GM21529 (cell line): ENCODE data around the gene CCDC148.
"Not testable (repeated sequence)": the region's sequence is repeated elsewhere in the genome, so short reads cannot be mapped to it uniquely, and the experiment has no call there.

Experiments
- ATAC-seq: cut with Tn5 transposase; IDR thresholded peaks from one replicate; pipeline ENCODE4 v1.9.1; 2021; ENCODE audit not compliant: unreplicated experiment

CCDC148 gene

DNA sequence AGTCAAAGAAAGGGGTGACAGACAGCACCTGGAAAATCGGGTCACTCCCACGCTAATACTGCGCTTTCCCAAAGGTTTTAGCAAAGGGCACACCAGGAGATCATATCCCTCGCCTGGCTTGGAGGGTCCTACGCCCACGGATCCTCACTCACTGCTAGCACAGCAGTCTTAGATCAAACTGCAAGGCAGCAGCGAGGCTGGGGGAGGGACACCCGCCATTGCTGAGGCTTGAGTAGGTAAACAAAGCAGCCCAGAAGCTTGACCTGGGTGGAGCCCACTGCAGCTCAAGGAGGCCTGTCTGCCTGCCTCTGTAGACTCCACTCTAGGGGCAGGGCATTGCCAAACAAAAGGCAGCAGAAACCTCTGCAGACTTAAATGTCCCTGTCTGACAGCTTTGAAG, 233.5 kb downstream of the CCDC148 start:
- not testable (repeated sequence) for ATAC-seq

DNA sequence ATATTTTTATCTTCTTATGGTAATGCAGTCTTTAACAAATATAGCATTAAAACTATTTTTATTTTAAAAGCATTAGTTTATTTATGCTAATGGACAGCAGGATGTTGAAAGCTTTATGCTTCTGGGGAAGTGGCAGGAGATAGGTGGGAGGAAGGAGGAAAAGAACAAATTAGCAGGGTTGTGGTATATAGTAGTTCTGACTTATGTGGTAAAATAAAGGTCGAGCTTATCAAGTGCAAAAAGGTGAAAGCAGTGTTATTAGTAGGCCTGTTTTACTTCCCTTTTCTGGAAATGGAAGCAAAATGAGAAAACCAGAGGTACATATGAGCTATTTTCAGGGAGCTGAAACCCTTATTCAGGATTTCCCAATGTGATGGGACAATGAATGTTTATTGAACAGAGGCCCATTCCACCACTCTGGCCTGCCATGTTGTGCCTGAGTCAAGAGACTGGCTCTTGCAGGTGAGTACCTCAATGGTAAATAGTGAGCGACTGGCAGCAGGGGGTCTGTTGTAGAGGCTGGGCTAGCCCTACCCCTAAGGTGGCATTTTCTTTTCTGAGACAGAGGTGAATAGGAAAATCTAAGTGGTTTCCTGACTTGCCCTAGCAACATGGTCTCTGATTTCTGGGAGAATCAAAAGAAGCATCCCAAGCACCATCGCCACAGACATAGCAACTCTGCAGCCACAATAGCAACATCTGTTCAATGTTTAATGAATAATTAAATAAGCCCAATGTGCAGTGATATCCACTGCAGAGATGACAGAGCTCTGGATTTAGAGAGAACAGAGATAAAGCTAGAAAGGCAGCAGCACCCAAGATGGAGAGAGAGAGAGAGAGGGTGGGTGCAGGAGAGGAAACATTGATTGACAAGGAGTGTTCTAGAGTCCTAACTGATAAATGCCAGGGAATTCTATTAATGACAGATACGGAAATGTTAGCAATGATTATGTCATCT, 235.2 kb downstream of the CCDC148 start:
- ATAC-seq = peak; percentile 56

DNA sequence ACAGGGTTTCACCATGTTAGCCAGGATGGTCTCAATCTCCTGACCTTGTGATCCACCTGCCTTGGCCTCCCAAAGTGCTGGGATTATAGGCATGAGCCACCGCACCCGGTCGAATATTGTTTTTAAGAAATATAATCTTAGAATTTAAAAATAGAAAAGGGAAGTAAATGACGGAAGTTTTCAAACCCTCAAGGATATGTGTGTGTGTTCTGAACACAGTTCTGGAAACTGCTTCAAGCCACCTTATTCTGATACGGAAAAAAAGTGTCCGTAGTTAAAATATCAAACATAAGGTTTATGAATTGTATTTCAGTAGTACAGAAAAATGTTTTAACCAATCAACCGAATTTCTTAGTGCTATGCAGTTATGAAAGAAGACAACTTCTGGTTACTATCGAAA, 239.0 kb downstream of the CCDC148 start:
- ATAC-seq = no peak

DNA sequence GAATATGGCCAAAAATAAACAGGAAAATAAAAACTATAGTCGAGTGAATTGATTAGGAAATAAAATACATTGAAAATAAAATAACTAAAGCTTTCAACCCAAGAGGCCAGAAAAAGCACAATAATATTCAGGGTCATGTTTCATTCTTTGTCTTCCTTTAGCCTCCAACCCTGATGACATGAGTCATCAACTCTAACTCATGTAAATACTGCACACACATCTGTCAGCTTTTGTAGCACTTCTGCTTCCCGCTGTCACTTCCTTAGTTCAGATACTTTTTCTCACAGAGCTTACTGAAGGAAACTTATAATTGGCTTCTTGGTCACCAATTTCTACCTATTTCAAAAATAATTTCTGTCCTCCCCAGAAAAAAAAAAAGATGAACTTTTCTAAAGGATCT, 242.1 kb downstream of the CCDC148 start:
- ATAC-seq = peak; percentile 97

DNA sequence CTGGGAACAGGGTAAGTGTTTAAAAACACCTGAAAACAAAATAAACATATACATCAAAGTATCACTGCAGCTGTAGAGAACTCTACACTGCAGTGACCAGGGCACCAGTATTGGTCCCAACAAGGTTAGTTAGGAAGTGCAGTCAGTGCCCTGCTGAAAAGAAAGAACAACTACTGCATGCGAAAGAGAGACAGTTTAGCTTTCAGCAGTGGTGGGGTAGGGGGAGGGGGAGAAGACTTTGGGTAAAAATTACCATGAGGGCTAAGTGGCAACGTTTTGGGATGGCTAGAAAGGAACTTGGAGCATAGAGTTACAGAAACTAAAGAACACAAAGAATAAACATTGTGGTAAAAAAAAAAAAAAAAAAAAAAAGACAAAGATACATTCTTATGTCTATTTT, 242.8 kb downstream of the CCDC148 start:
- no peak for ATAC-seq

DNA sequence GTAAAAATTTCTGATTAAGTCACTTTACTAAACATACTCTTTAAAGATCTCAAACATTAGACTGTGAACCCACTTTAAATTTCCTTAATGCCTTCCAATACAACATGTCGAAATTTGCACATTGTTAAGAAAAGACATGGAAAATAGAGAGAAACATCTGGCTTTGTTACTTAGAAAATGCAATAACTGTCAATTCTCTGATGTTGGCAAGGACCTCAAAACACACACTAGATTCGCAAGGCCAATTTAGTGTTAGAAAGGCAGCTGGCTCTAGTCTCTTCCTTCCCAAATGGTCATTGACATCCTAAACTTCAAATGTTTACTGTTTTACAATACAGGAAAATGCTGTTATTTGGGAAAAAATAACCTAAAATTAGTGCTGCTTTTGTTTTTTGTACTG, 244.3 kb downstream of the CCDC148 start:
- no peak for ATAC-seq

DNA sequence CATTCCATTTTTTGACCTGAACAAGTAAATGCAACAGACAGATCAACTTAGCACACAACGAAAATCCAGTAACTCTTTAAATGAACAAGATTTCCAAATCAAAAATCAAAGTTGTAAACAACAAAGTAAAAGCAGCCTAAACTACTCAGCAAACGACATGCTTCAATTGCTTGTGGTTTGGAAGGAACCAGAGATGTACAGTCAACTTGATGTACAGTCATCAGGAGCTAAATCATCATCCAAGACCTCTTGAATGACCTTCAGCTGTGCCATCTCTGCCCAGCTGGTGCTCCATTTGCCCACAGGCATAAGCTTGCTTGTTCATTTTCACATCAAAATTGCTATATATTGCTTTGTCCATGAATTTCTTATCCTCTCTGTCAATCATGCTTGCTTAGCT, 245.1 kb downstream of the CCDC148 start:
- ATAC-seq = no peak

DNA sequence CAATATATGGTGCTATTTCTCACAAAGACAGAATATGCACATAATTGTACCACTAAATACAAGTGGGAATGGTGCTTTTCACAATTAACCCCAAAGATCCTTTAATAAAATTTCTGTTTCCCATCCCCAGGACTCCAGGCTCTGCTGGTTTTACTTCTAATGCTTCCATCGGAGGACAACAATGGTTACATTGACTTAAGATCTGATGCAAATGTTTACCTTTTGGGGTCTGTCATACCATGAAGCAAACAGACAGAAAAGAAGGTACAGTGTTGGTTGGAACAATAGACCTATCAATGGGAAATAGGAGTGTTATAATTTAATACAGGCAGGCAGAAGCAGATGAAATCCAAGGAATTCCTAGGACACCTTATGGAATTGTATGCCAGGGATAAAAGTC, 249.2 kb downstream of the CCDC148 start:
- no peak for ATAC-seq

DNA sequence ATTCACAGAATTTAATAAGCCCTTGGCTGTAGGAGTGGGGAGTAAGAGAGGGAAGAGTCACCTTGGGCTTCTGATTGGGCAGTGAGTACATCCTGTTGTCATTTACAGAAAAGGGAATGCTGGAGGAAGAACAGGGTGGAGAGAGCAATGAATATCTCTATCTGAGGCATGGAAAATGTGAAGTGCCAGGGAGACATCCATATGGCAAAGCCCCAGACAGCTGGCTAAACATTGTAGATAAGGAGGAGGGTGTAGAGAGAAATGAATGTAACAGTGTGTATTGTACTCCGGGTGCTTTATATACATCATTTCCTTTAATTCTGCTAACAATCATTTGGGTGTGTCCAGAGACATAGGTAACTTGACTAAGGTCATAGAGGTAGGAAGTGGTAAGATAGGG, 251.3 kb downstream of the CCDC148 start:
- ATAC-seq = no peak

DNA sequence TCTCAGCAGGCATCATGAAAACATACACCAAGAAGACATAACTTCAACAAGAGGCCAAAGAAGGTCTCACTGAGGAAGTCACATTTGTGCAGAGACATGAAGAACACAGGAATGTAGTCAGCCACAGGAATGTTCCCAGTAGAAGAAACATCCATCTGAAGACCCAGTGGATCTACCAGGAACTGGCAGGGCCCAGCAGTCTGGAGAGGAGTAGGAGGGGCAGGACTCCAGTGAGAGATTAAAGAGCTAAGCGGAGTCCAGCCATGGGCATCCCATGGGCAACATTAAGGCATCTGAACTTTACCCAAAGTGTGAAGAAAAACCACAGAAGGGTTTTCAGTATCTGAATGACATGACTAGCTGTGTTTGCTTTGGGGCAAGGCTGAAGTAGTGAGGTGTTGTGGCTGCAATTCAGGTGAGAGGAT, 251.8 kb downstream of the CCDC148 start:
- no peak for ATAC-seq

DNA sequence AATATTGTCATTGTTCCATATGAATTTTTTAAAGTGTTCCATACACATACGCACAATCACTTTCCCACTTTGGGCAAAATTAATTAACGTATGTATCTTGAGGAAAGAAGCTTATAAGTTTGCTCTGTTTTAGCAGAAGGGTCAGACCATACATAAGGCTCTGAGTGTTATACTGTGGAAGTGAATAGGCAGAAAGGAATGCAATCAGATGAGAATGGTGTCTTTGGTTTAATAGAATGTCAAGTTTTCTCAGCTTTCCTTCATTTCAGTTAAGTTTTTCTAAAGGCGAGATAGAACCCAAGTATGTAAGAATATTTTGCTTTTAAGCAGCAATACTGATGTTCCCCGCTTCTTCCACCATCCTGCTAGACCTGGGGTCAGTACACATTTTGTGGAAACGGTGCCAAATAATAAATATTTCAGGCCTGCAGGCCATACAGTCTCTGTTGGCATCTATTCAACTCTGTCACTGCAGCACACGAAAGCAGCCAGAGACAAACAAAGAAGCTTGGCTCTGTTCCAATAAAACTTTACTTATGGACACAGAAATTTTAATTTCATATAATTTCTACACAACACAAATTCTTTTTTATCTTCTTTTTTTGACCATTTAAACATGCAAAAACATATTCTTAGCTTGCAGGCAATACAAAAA, 254.3 kb downstream of the CCDC148 start:
- ATAC-seq = no peak

DNA sequence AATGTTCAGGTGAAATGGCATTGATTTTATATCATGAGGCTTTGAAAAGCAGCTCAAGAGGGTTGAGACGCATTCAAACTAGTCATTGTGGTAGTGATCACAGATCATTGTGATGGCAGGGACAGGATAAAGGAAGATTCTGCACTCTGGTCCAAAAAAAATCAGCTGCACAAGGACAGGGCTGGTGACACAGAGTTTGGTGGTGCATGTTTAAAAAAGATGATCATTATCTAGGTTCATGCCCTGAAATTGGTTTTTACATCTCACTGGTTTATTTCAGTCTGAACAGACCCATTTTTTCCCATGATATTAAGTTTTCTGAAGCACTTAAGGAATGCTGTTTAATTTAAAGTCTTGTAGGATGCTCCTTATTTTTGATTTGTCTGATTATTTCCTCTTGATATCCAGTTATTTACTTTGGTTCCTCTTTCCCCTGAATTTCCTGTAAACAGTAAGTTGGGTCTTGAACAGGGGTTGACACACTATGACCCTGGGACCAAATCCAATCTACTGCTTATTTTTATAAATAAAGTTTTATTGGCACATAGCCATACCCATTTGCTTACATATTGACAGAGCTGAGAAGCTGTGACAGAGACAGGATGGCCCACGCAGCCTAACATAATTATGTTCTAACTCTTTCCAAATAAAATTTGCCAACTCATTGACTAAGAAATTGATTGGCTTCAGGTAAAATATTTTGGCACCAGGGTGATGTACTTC, 256.5 kb downstream of the CCDC148 start:
- ATAC-seq = no peak

DNA sequence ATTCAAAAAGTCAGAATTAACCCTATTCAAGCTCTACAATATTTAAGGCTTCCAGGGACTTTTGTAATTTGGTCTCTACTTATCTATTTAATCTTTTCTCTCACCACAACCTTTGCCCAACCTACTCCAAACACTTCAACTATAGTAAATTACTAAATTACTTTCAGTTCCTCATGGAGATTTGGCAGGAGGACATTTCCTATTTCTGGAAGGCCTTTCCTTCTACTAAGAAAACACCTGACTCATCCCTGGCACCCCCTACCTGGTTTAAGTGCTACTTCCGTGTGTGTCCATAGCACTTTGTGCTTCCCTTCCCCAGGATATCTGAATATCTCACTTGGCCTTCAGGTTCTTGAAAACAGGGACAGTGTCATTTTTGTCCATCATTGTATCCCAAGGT, 258.6 kb downstream of the CCDC148 start:
- ATAC-seq = no peak

DNA sequence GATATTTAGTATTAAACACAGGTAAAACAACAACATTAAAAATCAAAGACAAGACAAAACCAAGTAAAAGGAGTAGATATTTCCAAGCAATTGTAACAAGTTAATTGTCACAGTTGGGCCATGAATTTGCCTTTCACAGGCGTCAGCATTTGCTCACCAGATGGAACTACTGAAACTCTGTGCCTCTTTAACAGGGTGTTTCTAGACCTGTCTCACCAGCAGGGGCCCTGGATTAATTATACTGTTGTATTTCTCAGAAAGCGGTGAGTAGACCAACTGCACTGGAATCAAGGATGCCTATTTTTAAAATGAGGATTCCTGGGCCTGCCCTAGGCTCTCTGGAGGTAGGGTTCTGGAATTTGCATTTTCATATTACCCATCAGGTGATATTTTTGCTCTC, 262.3 kb downstream of the CCDC148 start:
- ATAC-seq = no peak

DNA sequence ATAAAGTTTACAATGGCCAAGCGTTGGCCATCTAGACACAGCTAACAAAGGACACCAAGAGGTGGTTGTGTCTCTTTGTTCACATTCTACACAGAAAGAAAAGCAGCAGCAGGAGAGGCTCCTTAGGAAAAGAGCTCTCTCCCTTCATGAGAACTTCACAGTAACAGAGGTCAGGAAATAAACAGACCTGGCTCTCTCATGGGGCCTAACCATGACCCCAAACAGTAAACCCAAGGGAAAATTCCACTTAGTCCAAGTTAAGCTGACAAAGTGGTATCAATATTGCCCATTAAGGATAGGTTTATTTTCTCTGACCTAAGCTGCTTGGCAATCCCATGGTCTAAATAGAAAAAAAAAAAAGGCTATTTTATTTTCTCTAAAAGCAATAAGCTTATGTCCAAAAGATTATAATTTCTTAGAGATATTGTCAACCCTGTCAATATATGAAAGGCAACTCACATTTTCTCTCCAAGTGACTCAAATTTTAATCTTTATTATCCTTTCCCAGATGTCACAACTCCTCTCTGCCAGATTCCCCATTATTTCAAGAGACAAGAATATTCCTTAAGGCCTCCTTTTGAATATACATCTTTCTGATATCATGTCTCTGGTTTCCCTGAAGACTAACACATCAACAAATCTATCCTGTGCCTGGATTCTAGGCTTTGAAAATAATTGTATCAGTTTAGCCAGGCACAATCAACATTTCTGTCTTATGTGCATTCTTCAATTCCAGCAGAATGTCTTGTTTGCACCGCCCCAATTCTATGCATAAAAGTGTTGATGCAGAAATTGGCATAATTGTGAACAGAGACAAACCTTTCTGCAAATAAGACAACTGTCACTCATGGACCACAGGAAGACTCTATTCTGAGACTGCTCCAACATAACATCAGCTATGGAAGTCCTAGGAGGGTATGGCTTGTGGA, 263.8 kb downstream of the CCDC148 start:
- ATAC-seq = no peak

DNA sequence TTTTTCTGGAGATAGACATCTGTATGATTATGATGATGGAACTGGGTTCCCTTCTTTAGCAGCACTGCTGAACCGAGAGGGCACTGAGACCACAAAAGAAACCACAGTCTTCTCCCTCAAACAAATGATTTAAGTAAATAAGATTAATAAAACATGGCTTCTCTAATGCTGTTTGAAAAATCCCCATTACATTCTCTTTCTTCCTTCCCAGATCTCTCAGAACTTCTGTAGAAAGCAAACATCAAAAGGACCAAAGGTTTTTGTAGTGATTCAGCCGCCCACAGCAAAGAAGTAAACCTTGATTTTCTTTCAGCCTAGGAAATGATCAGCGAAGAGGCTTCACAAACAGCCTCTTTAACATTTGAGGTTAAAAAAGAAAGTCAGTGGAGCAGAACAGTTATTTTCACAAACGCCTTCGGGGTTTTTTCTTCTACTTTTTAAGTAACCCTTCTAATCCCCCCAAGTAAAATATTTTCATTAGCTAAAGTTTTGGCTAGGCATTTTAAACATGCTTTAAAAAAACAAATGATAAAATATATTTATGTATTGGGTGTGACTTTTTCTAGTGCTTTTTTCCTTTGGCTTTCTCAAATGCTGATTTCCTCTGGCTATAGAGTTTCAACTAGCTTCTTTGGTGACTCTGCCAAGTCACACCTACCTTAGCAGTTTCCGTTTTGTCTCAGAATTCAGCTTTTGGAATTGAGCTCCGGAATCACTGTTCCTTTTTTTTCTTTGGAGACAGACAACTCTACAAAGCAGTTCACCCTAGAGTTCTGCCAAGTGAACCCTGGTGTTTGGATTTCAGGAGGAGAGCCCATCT, 265.3 kb downstream of the CCDC148 start:
- ATAC-seq = peak; percentile 77

DNA sequence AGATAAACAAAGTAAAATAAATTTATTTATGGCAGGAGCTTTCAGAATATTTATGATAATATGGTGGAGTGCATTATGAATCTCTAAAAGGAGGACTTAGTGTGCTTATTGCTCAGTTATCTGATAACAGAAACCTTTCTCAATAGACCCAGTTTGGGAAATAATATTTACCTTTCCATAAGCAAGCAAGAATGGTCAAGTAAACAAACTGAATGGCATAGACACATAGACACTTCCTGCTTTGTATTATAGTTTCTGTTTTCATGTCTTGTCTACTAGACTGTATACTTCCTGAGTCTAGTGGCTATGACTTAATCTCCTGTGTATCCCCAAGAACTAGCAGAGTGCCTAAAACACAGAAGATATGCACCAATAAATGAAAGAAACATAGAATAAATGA, 267.0 kb downstream of the CCDC148 start:
- peak; percentile 59 for ATAC-seq

DNA sequence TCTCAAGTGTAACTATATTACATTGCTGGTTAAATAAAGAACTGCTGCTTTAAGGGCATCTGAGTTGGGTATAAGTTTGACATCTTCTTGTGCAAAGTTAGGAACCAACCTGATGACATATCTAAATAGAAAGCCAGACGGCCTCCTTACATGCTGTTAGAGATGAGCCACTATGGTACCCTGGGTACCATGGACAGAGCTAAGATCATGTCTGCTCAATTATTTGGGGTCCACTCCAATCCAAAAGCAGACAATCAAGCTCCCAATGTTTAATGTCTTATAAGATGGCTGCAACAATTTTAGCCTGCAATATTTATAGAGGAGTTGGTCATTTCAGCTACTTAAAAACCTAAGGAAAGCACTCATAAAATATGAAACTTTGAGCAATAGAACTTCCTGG, 268.6 kb downstream of the CCDC148 start:
- no peak for ATAC-seq

DNA sequence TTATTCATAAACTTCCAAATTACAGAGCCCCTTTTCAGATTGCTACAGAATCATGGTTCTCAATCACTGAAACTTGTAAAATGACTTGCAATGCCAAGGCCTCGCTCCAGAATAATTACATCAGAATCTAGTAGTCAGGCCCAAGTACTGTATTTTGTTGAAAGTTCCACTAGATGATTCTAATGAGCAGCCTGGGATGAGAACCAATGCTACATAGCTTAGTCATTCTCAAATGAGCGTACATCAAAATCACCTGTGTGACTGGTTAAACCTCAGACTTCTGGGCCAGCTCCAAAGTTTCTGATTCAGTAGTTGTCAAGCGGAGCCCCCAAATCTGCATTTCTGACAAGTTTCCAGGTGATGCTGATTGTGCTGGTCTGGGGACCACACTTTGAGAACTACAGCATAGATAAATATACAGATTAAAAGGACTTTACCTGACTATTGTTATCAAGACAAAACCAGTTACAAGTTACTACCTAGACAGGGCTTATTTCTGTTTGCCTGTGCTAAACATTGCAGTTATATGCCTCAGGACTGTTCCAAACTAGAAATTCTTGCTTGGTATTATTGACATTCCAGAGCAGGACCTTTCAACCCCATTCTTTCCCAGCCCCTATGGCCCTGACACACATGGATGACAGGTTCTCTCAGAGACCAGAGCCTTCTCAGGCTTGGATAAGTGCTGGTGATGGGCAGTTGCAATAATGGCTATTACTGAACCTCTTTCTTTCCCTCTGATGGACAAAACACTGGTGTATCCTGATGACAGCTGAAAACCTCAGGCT, 271.8 kb downstream of the CCDC148 start:
- no peak for ATAC-seq
